SK-N-SH (cell line): Measurements from ENCODE around the gene KCNG1. TPM values are rescaled to one million over a fixed set of nuclear protein-coding genes. Genes with fewer than 3 reads are reported as not detected.

Source experiments
- CTCF ChIA-PET: fragments of 300-600, 350-600 bp; formaldehyde crosslinking; extraction: SDS; loops from one replicate; lab custom pipeline; 2021; lab: Yijun Ruan, JAX
- POLR2A ChIA-PET: fragments of 350-600 bp; sonication (Branson Sonifier 250); formaldehyde crosslinking; extraction: SDS; loops from one replicate; lab custom pipeline; 2020; ENCODE audit warnings: antibody characterized with exemption, inconsistent platforms; lab: Yijun Ruan, JAX
- DNase-seq: peaks from one replicate; pipeline ENCODE4 v3.0.0; 2012
- H2AFZ ChIP-seq: fragments of 200-600 bp; sonication (generic); 2 replicates; pipeline ENCODE4 v1.8.1; 2016; ENCODE audit warnings: antibody characterized with exemption, mild to moderate bottlenecking, low read depth
- H3F3A ChIP-seq: fragments of 200-600 bp; sonication (generic); replicated peaks from 2 replicates; pipeline ENCODE3; 2016; ENCODE audit warnings: antibody characterized with exemption, mild to moderate bottlenecking; ENCODE audit not compliant: insufficient read depth
- H3K27ac ChIP-seq, 2 experiments: fragments of 200-500 bp in 1 of 2; fragments of 200-600 bp in 1 of 2; sonication (Bioruptor generic) in 1 of 2; sonication (generic), shearing (Covaris generic) in 1 of 2; 2 replicates each; pipeline versions ENCODE4 v1.5.1 to v1.6.1; 2014 to 2016; ENCODE audit warnings: low read depth in 2 of 2, inconsistent platforms in 1 of 2, low read length in 1 of 2, mild to moderate bottlenecking in 1 of 2, mixed read lengths in 1 of 2
- H3K27me3 ChIP-seq: fragments of 200-600 bp; sonication (generic), shearing (Covaris generic); 2 replicates; pipeline ENCODE4 v1.6.1; 2016; ENCODE audit warnings: mixed run types; ENCODE audit not compliant: insufficient read depth
- H3K36me3 ChIP-seq, 2 experiments: fragments of 200-500 bp in 1 of 2; fragments of 200-600 bp in 1 of 2; sonication (Bioruptor generic) in 1 of 2; sonication (generic) in 1 of 2; replicated peaks in 1 of 2; 2 replicates each; pipeline versions ENCODE3 to v1.5.1; 2014 to 2016; ENCODE audit warnings: low read length in 1 of 2, mild to moderate bottlenecking in 1 of 2; ENCODE audit not compliant: insufficient read depth in 2 of 2, control insufficient read depth in 1 of 2
- H3K4me1 ChIP-seq, 2 experiments: fragments of 200-500 bp in 1 of 2; fragments of 200-600 bp in 1 of 2; sonication (Bioruptor generic) in 1 of 2; sonication (generic), shearing (Covaris generic) in 1 of 2; 2 replicates each; pipeline versions ENCODE4 v1.5.1 to v1.6.1; 2014 to 2016; ENCODE audit warnings: low read depth in 1 of 2, low read length in 1 of 2, mixed run types in 1 of 2; ENCODE audit not compliant: insufficient read depth in 2 of 2, control insufficient read depth in 1 of 2
- H3K4me2 ChIP-seq: fragments of 200-600 bp; sonication (generic), shearing (Covaris generic); 2 replicates; pipeline ENCODE4 v1.6.1; 2017; ENCODE audit warnings: mixed run types
- H3K4me3 ChIP-seq, 2 experiments: fragments of 200-500 bp in 1 of 2; fragments of 200-600 bp in 1 of 2; sonication (Bioruptor generic) in 1 of 2; sonication (generic), shearing (Covaris generic) in 1 of 2; 2 replicates each; pipeline versions ENCODE4 v1.5.1 to v1.8.1; 2014 to 2016; ENCODE audit warnings: low read depth in 2 of 2, inconsistent platforms in 1 of 2, low read length in 1 of 2, mild to moderate bottlenecking in 1 of 2, mixed read lengths in 1 of 2, moderate library complexity in 1 of 2
- H3K79me2 ChIP-seq: fragments of 200-600 bp; sonication (generic); 2 replicates; pipeline ENCODE4 v1.8.1; 2017; ENCODE audit warnings: mild to moderate bottlenecking; ENCODE audit not compliant: insufficient read depth
- H3K9ac ChIP-seq: fragments of 200-600 bp; sonication (generic); 2 replicates; pipeline ENCODE4 v1.6.1; 2017; ENCODE audit warnings: mixed run types
- H3K9me2 ChIP-seq: fragments of 200-600 bp; sonication (generic); 2 replicates; pipeline ENCODE4 v1.6.1; 2017; ENCODE audit warnings: mixed run types
- H3K9me3 ChIP-seq: fragments of 200-600 bp; sonication (generic); 2 replicates; pipeline ENCODE4 v1.6.1; 2017; ENCODE audit warnings: mixed run types, mild to moderate bottlenecking, moderate library complexity
- H4K20me1 ChIP-seq: fragments of 200-600 bp; sonication (generic); 2 replicates; pipeline ENCODE4 v1.6.1; 2017; ENCODE audit warnings: mild to moderate bottlenecking, mixed run types; ENCODE audit not compliant: insufficient read depth
- EZH2phosphoT487 ChIP-seq: fragments of 200-600 bp; sonication (generic); IDR thresholded peaks from 2 replicates; pipeline ENCODE4 v1.6.1; 2017; ENCODE audit warnings: low read depth, mixed run types, mild to moderate bottlenecking, antibody characterized with exemption, moderate library complexity, borderline replicate concordance
- FOSL2 ChIP-seq: IDR thresholded peaks from 2 replicates; pipeline ENCODE4 v1.4.0; 2012; ENCODE audit warnings: low read depth, mild to moderate bottlenecking, moderate library complexity, borderline replicate concordance
- FOXM1 ChIP-seq: IDR thresholded peaks from 2 replicates; pipeline ENCODE4 v1.4.0; 2012; ENCODE audit warnings: low read depth, mild to moderate bottlenecking
- GABPA ChIP-seq: IDR thresholded peaks from 2 replicates; pipeline ENCODE4 v1.4.0; 2012; ENCODE audit warnings: low read depth, mild to moderate bottlenecking
- MAX ChIP-seq: IDR thresholded peaks from 2 replicates; pipeline ENCODE4 v1.4.0; 2012; ENCODE audit warnings: low read depth
- NRF1 ChIP-seq: IDR thresholded peaks from 2 replicates; pipeline ENCODE4 v1.6.1; 2012; ENCODE audit warnings: low read depth, mild to moderate bottlenecking, low read length
- RAD21 ChIP-seq: IDR thresholded peaks from 2 replicates; pipeline ENCODE4 v1.6.1; 2012; ENCODE audit warnings: mild to moderate bottlenecking, low read length
- REST ChIP-seq: IDR thresholded peaks from 2 replicates; pipeline ENCODE4 v1.6.1; 2012; ENCODE audit warnings: mild to moderate bottlenecking, low read depth, low read length, moderate library complexity
- RFX5 ChIP-seq: IDR thresholded peaks from 2 replicates; pipeline ENCODE4 v1.6.1; 2012; ENCODE audit warnings: mild to moderate bottlenecking, improper control_type of control experiment, low read length
- SMC3 ChIP-seq: IDR thresholded peaks from 2 replicates; pipeline ENCODE4 v1.6.1; 2012; ENCODE audit warnings: low read depth, low read length, improper control_type of control experiment
- TCF12 ChIP-seq: IDR thresholded peaks from 2 replicates; pipeline ENCODE4 v1.4.0; 2012
- YY1 ChIP-seq: IDR thresholded peaks from 2 replicates; pipeline ENCODE4 v1.4.0; 2012; ENCODE audit warnings: low read depth, mild to moderate bottlenecking
- WGBS: methylation state at CpG from one replicate; pipeline ENCODE4 v1.1.6; 2017; ENCODE audit warnings: low lambda C conversion rate; 5-methylcytosine and 5-hydroxymethylcytosine counted together
- polyA plus RNA-seq, 3 experiments: library from polyadenylated mRNA; depleted of rRNA; stranded (reverse); fragments of >200 nt; gene quantifications; 2 replicates each; pipeline ENCODE4 v1.2.3, GENCODE V29; 2012
- TF ChIP-seq, protein P1 (sequence below): fragments of 150-350 bp; IDR thresholded peaks from 2 replicates; pipeline ENCODE4 v1.6.1; 2017; ENCODE audit warnings: antibody characterized with exemption, low read length, low read depth, borderline replicate concordance
- TF ChIP-seq, protein P2 (sequence below): IDR thresholded peaks from 2 replicates; pipeline ENCODE4; 2012
- TF ChIP-seq, protein P3 (sequence below): fragments of 150-350 bp; IDR thresholded peaks from 2 replicates; pipeline ENCODE4 v1.6.1; 2016; ENCODE audit warnings: mild to moderate bottlenecking, low read depth, low read length

KCNG1 gene
- polyA plus RNA-seq, 1 of the 3 experiments (the other 2 are of a cell fraction), result 13.8 TPM

GRCh38 chr20:50996901-50997865 is 25.7 kb downstream of the KCNG1 start:
- ChIA-PET POLR2A (no interaction called here), CTCF (interaction anchor here (0.6 to 10.2 kb wide), 10 partner anchors 9 to 684 kb away, joined by 3 to 118 read pairs (median 8); no protein-coding TSS in a partner anchor)
- Histone ChIP-seq H2AFZ (no peak overlapping the region), H3K79me2 (no peaks in the 10 kb centered on the region), H3K36me3 (no peaks in the 10 kb centered on the region), H3K9ac (no peak overlapping the region), H3K4me3 (no peak overlapping the region), H3K4me2 (no peak overlapping the region), H3K4me1 (no peaks in the 10 kb centered on the region), H3K9me2 (no peaks in the 10 kb centered on the region), H3K27me3 (no peaks in the 10 kb centered on the region), H3K27ac (no peak overlapping the region), H3K9me3 (no peaks in the 10 kb centered on the region), H3F3A (no peaks in the 10 kb centered on the region), H4K20me1 (no peaks in the 10 kb centered on the region)
- no peak for TF ChIP-seq TCF12
- TF ChIP-seq FOSL2, result peak; percentile 27; the same call in 1 of the 2 replicates
- TF ChIP-seq, protein P1, sequence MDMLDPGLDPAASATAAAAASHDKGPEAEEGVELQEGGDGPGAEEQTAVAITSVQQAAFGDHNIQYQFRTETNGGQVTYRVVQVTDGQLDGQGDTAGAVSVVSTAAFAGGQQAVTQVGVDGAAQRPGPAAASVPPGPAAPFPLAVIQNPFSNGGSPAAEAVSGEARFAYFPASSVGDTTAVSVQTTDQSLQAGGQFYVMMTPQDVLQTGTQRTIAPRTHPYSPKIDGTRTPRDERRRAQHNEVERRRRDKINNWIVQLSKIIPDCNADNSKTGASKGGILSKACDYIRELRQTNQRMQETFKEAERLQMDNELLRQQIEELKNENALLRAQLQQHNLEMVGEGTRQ, result no peak
- WGBS, result 48% methylated on average over 8 of the region's 10 CpGs
- DNase-seq, result no peak

DNA sequence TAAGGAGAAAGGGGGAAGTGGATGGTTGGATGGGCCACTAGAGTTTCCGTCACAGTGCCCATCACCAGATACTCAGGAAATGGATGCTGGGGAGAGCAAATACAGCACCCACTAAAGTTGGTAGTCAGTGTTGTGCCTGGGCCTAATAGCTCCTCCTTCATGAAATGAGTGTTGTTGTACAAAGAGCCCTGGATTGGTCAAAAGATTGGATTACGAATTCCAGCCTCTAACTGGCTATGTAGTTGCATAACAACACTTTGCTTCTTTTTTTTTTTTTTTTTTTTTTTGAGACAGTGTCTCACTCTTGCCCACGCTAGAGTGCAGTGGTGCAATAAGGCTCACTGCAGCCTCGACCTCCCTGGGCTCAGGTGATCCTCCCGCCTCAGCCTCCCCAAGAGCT is 27.4 kb downstream of the KCNG1 start:
- Histone ChIP-seq H3K9me2 (no peaks in the 10 kb centered on the region), H3K9me3 (no peaks in the 10 kb centered on the region), H3K4me2 (no peak overlapping the region), H3K9ac (no peak overlapping the region), H3K4me3 (no peak overlapping the region), H3K36me3 (no peaks in the 10 kb centered on the region), H3F3A (no peaks in the 10 kb centered on the region), H3K4me1 (no peaks in the 10 kb centered on the region), H3K79me2 (no peaks in the 10 kb centered on the region), H2AFZ (no peak overlapping the region), H4K20me1 (no peaks in the 10 kb centered on the region), H3K27ac (no peak overlapping the region), H3K27me3 (no peaks in the 10 kb centered on the region)
- DNase-seq, result no peak
- TF ChIP-seq, protein P2, sequence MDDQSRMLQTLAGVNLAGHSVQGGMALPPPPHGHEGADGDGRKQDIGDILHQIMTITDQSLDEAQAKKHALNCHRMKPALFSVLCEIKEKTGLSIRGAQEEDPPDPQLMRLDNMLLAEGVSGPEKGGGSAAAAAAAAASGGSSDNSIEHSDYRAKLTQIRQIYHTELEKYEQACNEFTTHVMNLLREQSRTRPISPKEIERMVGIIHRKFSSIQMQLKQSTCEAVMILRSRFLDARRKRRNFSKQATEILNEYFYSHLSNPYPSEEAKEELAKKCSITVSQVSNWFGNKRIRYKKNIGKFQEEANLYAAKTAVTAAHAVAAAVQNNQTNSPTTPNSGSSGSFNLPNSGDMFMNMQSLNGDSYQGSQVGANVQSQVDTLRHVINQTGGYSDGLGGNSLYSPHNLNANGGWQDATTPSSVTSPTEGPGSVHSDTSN, result no peak
- TF ChIP-seq, protein P1, result no peak
- no peak for TF ChIP-seq RAD21
- TF ChIP-seq NRF1, result no peak
- TF ChIP-seq, protein P3, sequence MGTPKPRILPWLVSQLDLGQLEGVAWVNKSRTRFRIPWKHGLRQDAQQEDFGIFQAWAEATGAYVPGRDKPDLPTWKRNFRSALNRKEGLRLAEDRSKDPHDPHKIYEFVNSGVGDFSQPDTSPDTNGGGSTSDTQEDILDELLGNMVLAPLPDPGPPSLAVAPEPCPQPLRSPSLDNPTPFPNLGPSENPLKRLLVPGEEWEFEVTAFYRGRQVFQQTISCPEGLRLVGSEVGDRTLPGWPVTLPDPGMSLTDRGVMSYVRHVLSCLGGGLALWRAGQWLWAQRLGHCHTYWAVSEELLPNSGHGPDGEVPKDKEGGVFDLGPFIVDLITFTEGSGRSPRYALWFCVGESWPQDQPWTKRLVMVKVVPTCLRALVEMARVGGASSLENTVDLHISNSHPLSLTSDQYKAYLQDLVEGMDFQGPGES, result no peak
- TF ChIP-seq RFX5, result no peak
- TF ChIP-seq FOXM1, result no peak
- no peak for TF ChIP-seq GABPA
- TF ChIP-seq REST, result no peak
- TF ChIP-seq SMC3, result no peak
- TF ChIP-seq EZH2phosphoT487, result no peak
- TF ChIP-seq YY1, result no peak
- TF ChIP-seq MAX, result no peak
- ChIA-PET POLR2A (no interaction called here), CTCF (interaction anchor here (0.6 to 10.2 kb wide), 7 partner anchors 8 to 690 kb away, joined by 3 to 118 read pairs (median 6); no protein-coding TSS in a partner anchor)
- 85% methylated on average over 5 of the region's 5 CpGs for WGBS
